Mesothelial cell of epicardium (in vitro differentiated cells): ENCODE measurements around the gene RREB1. TPM values are rescaled to one million over a fixed set of nuclear protein-coding genes. Genes with fewer than 3 reads are reported as not detected.

Source experiments
- DNase-seq, 2 experiments: peaks; one replicate each; pipeline ENCODE4 v3.0.0; 2021; ENCODE audit warnings: low spot score in 2 of 2; ENCODE audit not compliant: unreplicated experiment in 2 of 2
- H3K27ac Mint-ChIP-seq: 2 replicates; pipeline ENCODE4 v1.8.0; 2021; ENCODE audit warnings: mixed read lengths
- H3K27me3 Mint-ChIP-seq: 2 replicates; pipeline ENCODE4 v1.8.0; 2021; ENCODE audit warnings: low read depth, mixed read lengths
- H3K36me3 Mint-ChIP-seq: 2 replicates; pipeline ENCODE4 v1.8.0; 2021; ENCODE audit warnings: mixed read lengths
- H3K4me1 Mint-ChIP-seq: 2 replicates; pipeline ENCODE4 v1.8.0; 2021; ENCODE audit warnings: mixed read lengths
- H3K4me3 Mint-ChIP-seq: 2 replicates; pipeline ENCODE4 v1.8.0; 2021; ENCODE audit warnings: mild to moderate bottlenecking, moderate library complexity, mixed read lengths
- H3K9me3 Mint-ChIP-seq: 2 replicates; pipeline ENCODE4 v1.8.0; 2021; ENCODE audit warnings: mixed read lengths
- total RNA-seq: library from RNA; stranded (reverse); gene quantifications from 3 replicates; pipeline ENCODE4 v1.2.1, GENCODE V29; 2021
- TF ChIP-seq, protein P1 (sequence below): fragments of 200-600 bp; sonication (generic); IDR thresholded peaks from one replicate; pipeline ENCODE4 v1.5.0; 2021; ENCODE audit warnings: antibody characterized with exemption; ENCODE audit not compliant: unreplicated experiment

Gene RREB1
- total RNA-seq, 1 donor from 2014 or later: 55.4 TPM

DNA sequence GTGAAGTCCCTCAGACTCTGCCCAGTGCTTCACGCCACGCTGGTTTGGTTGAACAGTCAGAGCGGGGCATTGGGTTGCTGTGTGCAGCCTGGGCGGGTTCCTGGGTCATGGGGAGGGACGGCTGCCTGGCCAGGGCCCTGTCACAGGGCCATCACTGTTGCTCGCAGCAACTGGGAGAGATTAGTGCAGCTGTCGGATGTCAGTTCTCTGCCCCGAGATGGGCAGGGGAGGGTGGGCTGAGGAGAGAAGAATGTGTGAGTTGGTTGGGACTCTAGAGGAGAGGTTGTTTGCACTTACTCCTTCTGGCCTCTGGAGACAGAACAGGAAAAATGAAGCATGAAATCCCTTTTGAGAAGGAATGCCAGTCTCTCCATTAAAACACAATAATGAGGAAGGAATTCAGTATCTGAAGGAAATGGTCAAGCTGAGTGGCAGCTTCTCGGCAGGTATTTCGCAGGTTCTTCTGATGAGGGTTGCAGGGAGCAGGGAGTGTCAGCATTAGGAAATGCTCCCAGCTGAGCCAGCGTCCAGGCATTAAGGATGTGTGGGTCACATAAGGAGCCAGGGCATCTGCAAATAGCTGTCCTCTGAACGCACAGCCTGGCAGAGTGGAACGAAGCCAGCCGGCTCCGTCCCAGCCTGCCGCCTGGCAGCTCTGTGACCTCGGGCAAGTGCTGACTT, 109.3 kb downstream of the RREB1 start:
- TF ChIP-seq, protein P1, sequence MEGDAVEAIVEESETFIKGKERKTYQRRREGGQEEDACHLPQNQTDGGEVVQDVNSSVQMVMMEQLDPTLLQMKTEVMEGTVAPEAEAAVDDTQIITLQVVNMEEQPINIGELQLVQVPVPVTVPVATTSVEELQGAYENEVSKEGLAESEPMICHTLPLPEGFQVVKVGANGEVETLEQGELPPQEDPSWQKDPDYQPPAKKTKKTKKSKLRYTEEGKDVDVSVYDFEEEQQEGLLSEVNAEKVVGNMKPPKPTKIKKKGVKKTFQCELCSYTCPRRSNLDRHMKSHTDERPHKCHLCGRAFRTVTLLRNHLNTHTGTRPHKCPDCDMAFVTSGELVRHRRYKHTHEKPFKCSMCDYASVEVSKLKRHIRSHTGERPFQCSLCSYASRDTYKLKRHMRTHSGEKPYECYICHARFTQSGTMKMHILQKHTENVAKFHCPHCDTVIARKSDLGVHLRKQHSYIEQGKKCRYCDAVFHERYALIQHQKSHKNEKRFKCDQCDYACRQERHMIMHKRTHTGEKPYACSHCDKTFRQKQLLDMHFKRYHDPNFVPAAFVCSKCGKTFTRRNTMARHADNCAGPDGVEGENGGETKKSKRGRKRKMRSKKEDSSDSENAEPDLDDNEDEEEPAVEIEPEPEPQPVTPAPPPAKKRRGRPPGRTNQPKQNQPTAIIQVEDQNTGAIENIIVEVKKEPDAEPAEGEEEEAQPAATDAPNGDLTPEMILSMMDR: no peak
- peaks cover 18% of the 10 kb centered on the region for H3K36me3 Mint-ChIP-seq
- DNase-seq: no peak
- no peaks in the 10 kb centered on the region for H3K27me3 Mint-ChIP-seq
- H3K4me3 Mint-ChIP-seq: no peak overlapping the region
- no peaks in the 10 kb centered on the region for H3K9me3 Mint-ChIP-seq
- H3K27ac Mint-ChIP-seq: peak overlapping the region; percentile 59
- H3K4me1 Mint-ChIP-seq: peaks cover 14% of the 10 kb centered on the region

DNA sequence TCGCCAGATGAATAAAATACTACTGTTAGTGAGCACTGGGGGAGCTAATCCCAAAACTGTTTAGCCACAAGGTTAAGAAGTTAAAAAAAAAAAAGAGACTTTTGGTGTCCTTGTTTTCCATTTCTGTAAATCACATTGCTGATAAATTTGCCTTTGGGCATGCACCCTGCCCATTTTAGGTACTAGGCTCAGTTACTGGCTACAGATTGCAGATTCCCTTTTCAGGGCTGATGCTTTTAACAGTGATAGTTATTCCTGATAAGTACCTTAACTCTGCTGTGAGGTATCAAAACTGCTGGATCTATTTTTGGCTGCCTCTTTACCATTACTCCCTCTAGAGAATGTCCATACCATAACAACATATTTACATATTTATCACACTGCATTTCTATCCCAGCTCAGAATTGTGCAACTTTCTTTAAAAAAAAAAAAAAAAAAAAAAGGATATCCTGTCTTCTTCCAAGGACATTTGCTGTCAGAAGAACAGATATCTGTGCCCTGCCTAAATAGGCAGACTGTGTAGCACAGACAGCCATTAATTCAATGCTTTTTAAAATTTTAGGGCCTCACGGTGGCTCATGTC, 110.7 kb downstream of the RREB1 start:
- Mint-ChIP-seq H3K4me1 (peaks cover 14% of the 10 kb centered on the region), H3K9me3 (no peaks in the 10 kb centered on the region), H3K4me3 (no peak overlapping the region), H3K36me3 (peaks cover 16% of the 10 kb centered on the region), H3K27me3 (no peaks in the 10 kb centered on the region), H3K27ac (no peak overlapping the region)
- DNase-seq: no peak
- TF ChIP-seq, protein P1: no peak

DNA sequence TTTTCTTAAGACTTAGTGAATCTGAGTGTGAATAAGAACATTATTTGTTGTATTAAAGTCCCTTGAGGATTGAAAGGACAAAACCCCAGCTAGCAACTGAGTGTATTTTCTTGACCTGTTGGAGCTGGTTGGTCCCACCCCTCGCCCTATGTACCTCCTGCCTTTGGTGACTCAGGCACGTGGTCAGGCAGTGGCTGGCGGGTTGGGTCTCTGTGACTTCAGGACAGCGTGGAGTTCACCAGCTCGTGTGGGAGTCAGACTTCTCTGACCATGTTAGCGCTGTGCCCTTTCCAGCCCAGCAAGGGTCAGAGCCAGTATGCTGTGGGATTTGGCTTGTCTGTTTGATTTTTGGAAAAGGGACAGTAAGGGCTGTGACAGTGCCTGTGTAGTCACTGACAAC, 111.5 kb downstream of the RREB1 start:
- no peak overlapping the region for H3K4me3 Mint-ChIP-seq
- H3K27me3 Mint-ChIP-seq: no peaks in the 10 kb centered on the region
- TF ChIP-seq, protein P1: no peak
- no peak for DNase-seq
- H3K36me3 Mint-ChIP-seq: peaks cover 17% of the 10 kb centered on the region
- H3K4me1 Mint-ChIP-seq: peaks cover 14% of the 10 kb centered on the region
- H3K9me3 Mint-ChIP-seq: no peaks in the 10 kb centered on the region
- H3K27ac Mint-ChIP-seq: no peak overlapping the region

DNA sequence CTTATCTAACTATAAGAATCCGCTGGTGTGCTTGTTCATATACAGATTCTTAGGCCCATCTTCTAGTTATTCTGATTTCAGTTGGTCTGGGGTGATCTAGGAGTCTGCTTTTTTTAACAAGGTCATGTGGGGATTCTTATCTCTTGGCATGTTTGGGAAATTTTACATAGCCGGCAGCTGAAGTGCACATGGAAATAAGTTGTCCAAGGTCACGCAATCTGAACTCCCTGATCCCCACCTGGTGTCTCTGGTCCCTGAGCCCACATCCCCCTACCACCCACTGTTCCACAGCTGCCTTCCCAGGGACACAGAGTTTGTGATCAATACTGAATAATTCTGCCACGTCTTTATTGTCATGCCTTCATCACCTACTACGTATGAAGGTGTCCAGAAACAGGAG, 114.4 kb downstream of the RREB1 start:
- TF ChIP-seq, protein P1: no peak
- H3K4me3 Mint-ChIP-seq: no peak overlapping the region
- no peak for DNase-seq
- peaks cover 4% of the 10 kb centered on the region for H3K4me1 Mint-ChIP-seq
- H3K9me3 Mint-ChIP-seq: no peaks in the 10 kb centered on the region
- no peaks in the 10 kb centered on the region for H3K27me3 Mint-ChIP-seq
- H3K27ac Mint-ChIP-seq: no peak overlapping the region
- H3K36me3 Mint-ChIP-seq: peaks cover 15% of the 10 kb centered on the region

DNA sequence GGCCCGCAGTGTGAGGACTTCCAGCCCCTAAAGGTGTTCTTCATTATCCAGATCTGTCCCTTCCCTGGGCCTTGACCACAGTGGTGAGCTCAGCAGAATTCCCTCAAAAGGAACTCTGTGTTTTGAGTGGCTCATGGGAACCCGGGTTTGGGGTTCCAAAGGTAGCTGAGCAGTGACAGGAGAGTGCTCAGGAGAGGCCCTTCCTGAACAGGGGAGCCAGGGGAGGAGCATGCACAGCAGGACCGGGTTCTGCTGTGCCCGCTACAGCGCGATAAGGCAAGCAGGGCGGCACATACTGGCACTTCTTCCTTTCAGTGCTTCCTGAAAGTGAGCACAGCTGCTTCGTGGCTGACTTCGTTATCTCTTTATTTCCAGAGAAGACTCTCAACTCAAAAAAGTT, 117.0 kb downstream of the RREB1 start:
- Mint-ChIP-seq H3K9me3 (no peaks in the 10 kb centered on the region), H3K4me3 (no peak overlapping the region), H3K27ac (no peak overlapping the region), H3K4me1 (peaks cover 4% of the 10 kb centered on the region), H3K27me3 (no peaks in the 10 kb centered on the region), H3K36me3 (peaks cover 32% of the 10 kb centered on the region)
- TF ChIP-seq, protein P1: no peak
- DNase-seq: no peak
